GM12878 (cell line): Measurements from ENCODE around the gene KAT14. TPM values are rescaled to one million over a fixed set of nuclear protein-coding genes. Genes with fewer than 3 reads are reported as not detected.

Source experiments
- ATAC-seq: fragments of 200-7000 bp; cut with Tn5 transposase; 3 replicates; pipeline ENCODE4 v1.9.1; 2020; ENCODE audit warnings: mild to moderate bottlenecking, moderate library complexity
- BruUV-seq: library from RNA; stranded (reverse); fragments of 400-500 nt; replicated peaks from 2 replicates; lab custom pipeline; 2021; lab: Mats Ljungman, UMichigan
- CTCF ChIA-PET: fragments of 300-600 bp; sonication (Branson Sonifier 250); formaldehyde crosslinking; extraction: SDS; loops from one replicate; lab custom pipeline; 2021; ENCODE audit warnings: inconsistent platforms; lab: Yijun Ruan, JAX
- POLR2A ChIA-PET: fragments of 350-600 bp; formaldehyde crosslinking; extraction: SDS; loops from one replicate; lab custom pipeline; 2021; ENCODE audit warnings: inconsistent platforms; lab: Charles Lee
- RAD21 ChIA-PET: fragments of 300-600 bp; sonication (Branson Sonifier 250); formaldehyde crosslinking; loops from one replicate; lab custom pipeline; 2023; ENCODE audit warnings: antibody characterized with exemption; ENCODE audit not compliant: unreplicated experiment; lab: Charles Lee
- SMC1A ChIA-PET: fragments of 300-600 bp; sonication (Branson Sonifier 250); formaldehyde crosslinking; loops from one replicate; lab custom pipeline; 2023; ENCODE audit not compliant: unreplicated experiment, uncharacterized antibody; lab: Charles Lee
- DNase-seq: peaks from one replicate; pipeline ENCODE4 v3.0.0-alpha.2; 2011; ENCODE audit warnings: low read depth, low spot score
- FAIRE-seq: peaks from 3 replicates; lab custom pipeline; 2011; peaks lifted over from hg19 to GRCh38; lab: Jason Lieb, UNC
- H2AFZ ChIP-seq: 2 replicates; pipeline ENCODE4 v1.6.0; 2011; ENCODE audit warnings: low read depth, low read length, control low read depth; ENCODE audit not compliant: control insufficient read depth
- H3K27ac ChIP-seq: 2 replicates; pipeline ENCODE4 v1.5.1; 2011; ENCODE audit warnings: control low read depth; ENCODE audit not compliant: control insufficient read depth, insufficient read depth
- H3K27me3 ChIP-seq, 2 experiments: replicated peaks in 1 of 2; 2 replicates each; pipeline versions ENCODE4 v1.6.0 to v1.6.1; 2011; ENCODE audit warnings: low read length in 1 of 2; ENCODE audit not compliant: control insufficient read depth in 2 of 2, insufficient read depth in 2 of 2
- H3K36me3 ChIP-seq, 2 experiments: 2 replicates each; pipeline ENCODE4 v1.5.1; 2011; ENCODE audit warnings: low read length in 1 of 2; ENCODE audit not compliant: control insufficient read depth in 2 of 2, insufficient read depth in 2 of 2
- H3K4me1 ChIP-seq: 2 replicates; pipeline ENCODE4 v1.6.1; 2011; ENCODE audit warnings: mild to moderate bottlenecking, low read length, moderate library complexity, mixed read lengths; ENCODE audit not compliant: control insufficient read depth, insufficient read depth
- H3K4me2 ChIP-seq: 2 replicates; pipeline ENCODE4 v1.6.0; 2011; ENCODE audit warnings: control low read depth; ENCODE audit not compliant: control insufficient read depth, insufficient read depth
- H3K4me3 ChIP-seq: fragments of 200-600 bp; sonication (generic); 2 replicates; pipeline ENCODE4 v1.5.1; 2016
- H3K79me2 ChIP-seq: 2 replicates; pipeline ENCODE4 v1.6.0; 2011; ENCODE audit warnings: low read length; ENCODE audit not compliant: control insufficient read depth, insufficient read depth
- H3K9ac ChIP-seq: 2 replicates; pipeline ENCODE4 v1.8.0; 2011; ENCODE audit warnings: low read length, control low read depth, mixed read lengths; ENCODE audit not compliant: control insufficient read depth, insufficient read depth
- H3K9me3 ChIP-seq: replicated peaks from 3 replicates; pipeline ENCODE4 v1.5.1; 2011; ENCODE audit warnings: mild to moderate bottlenecking, low read length; ENCODE audit not compliant: control insufficient read depth, insufficient read depth
- H4K20me1 ChIP-seq: 2 replicates; pipeline ENCODE4 v1.6.0; 2011; ENCODE audit not compliant: control insufficient read depth, insufficient read depth
- CBX3 ChIP-seq: fragments of 200-600 bp; sonication (generic); IDR thresholded peaks from 2 replicates; pipeline ENCODE4 v1.6.1; 2016; ENCODE audit warnings: low read depth, borderline replicate concordance
- CBX5 ChIP-seq: sonication (generic); IDR thresholded peaks from 2 replicates; pipeline ENCODE4 v1.6.1; 2016; ENCODE audit warnings: low read depth, moderate library complexity, mild to moderate bottlenecking, inconsistent platforms
- EZH2 ChIP-seq: IDR thresholded peaks from 2 replicates; pipeline ENCODE4 v1.6.1; 2012; ENCODE audit warnings: low read depth, mild to moderate bottlenecking, control low read depth, inconsistent platforms, low read length, borderline replicate concordance; ENCODE audit not compliant: control insufficient read depth
- HDAC2 ChIP-seq: fragments of 200-600 bp; sonication (generic); IDR thresholded peaks from 2 replicates; pipeline ENCODE4 v1.6.1; 2017
- HDGF ChIP-seq: fragments of 450-650 bp; IDR thresholded peaks from 2 replicates; pipeline ENCODE4 v1.6.1; 2016; ENCODE audit warnings: antibody characterized with exemption
- IKZF1 ChIP-seq: fragments of 450-650 bp; conservative IDR thresholded peaks from 2 replicates; pipeline ENCODE4 v1.6.1; 2017; ENCODE audit warnings: antibody characterized with exemption, mild to moderate bottlenecking
- KLF5 ChIP-seq: fragments of 450-650 bp; IDR thresholded peaks from 2 replicates; pipeline ENCODE4 v1.6.1; 2014; ENCODE audit warnings: mild to moderate bottlenecking; ENCODE audit not compliant: partially characterized antibody
- NR2C1 ChIP-seq: fragments of 450-650 bp; IDR thresholded peaks from 2 replicates; pipeline ENCODE4 v1.6.1; 2017; ENCODE audit warnings: antibody characterized with exemption, mild to moderate bottlenecking, moderate library complexity
- POU2F2 ChIP-seq: IDR thresholded peaks from 3 replicates; pipeline ENCODE4 v1.6.1; 2011; ENCODE audit warnings: low read depth, mild to moderate bottlenecking, low read length, borderline replicate concordance
- SIX5 ChIP-seq: IDR thresholded peaks from 2 replicates; pipeline ENCODE4 v1.6.1; 2011; ENCODE audit warnings: mild to moderate bottlenecking, low read depth, low read length, moderate library complexity; ENCODE audit not compliant: severe bottlenecking
- TAF1 ChIP-seq: IDR thresholded peaks from 2 replicates; pipeline ENCODE4 v1.6.1; 2011; ENCODE audit warnings: mild to moderate bottlenecking, low read depth, low read length, borderline replicate concordance
- TCF12 ChIP-seq: IDR thresholded peaks from 2 replicates; pipeline ENCODE4 v1.6.1; 2011; ENCODE audit warnings: low read depth, mild to moderate bottlenecking, low read length
- WRNIP1 ChIP-seq: IDR thresholded peaks from 2 replicates; pipeline ENCODE4 v1.6.1; 2011; ENCODE audit warnings: low read depth, low read length, improper control_type of control experiment, borderline replicate concordance
- ZNF274 ChIP-seq: IDR thresholded peaks from one replicate; pipeline ENCODE4 v1.8.0; 2011; ENCODE audit not compliant: insufficient read length, insufficient read depth
- WGBS: methylation state at CpG from one replicate; pipeline ENCODE4 v1.1.6; 2016; ENCODE audit warnings: low lambda C conversion rate; ENCODE audit not compliant: insufficient replicate concordance, insufficient coverage; ENCODE audit errors: missing lambda C conversion rate; 5-methylcytosine and 5-hydroxymethylcytosine counted together
- in situ Hi-C: fragments of 300-500 bp; cut with MboI; formaldehyde crosslinking; loops from 9 replicates; pipeline ENCODE4 v1.14.3; 2018; ENCODE audit warnings: mixed read lengths
- intact Hi-C: fragments of 100-400 bp; cut with micrococcal nuclease; formaldehyde crosslinking; loops from one replicate; pipeline ENCODE4 v1.14.2; 2022; ENCODE audit not compliant: unreplicated experiment
- polyA plus RNA-seq, 11 experiments: library from polyadenylated mRNA; depleted of rRNA in 4 of 11; unstranded in 6 of 11; stranded (reverse) in 5 of 11; fragments of >200 nt; fragmentation: Nextera tagmentation in 4 of 11; fragmentation: Illumina TruSeq in 1 of 11; extraction: Ambion mirVana in 4 of 11; extraction: Trizol in 1 of 11; gene quantifications; 1 replicate in 1 of 11; 2 replicates in 10 of 11; pipeline versions ENCODE4 v1.2.1 to v1.2.3, GENCODE V29; 2011 to 2016; ENCODE audit warnings: inconsistent platforms in 2 of 11, missing spikeins in 2 of 11, low read depth in 1 of 11
- total RNA-seq, 4 experiments: library from RNA; depleted of rRNA in 3 of 4; stranded (reverse); fragments of >200 nt in 3 of 4; fragmentation: Illumina TruSeq in 1 of 4; extraction: Trizol in 1 of 4; gene quantifications; 2 replicates each; pipeline versions ENCODE4 v1.2.1 to v1.2.3, GENCODE V29; 2013 to 2021
- TF ChIP-seq, protein P1 (sequence below): fragments of 150-350 bp; IDR thresholded peaks from 2 replicates; pipeline ENCODE4 v1.6.1; 2014; ENCODE audit warnings: mild to moderate bottlenecking, low read depth, low read length
- TF ChIP-seq, protein P2 (sequence below): fragments of 450-650 bp; formaldehyde crosslinking; IDR thresholded peaks from 2 replicates; pipeline ENCODE4 v1.5.0; 2022; ENCODE audit warnings: mild to moderate bottlenecking, missing genetic modification characterization

Gene KAT14
- total and polyA plus RNA-seq, 10 of the 15 experiments (the other 5 are each of a cell fraction or from before 2014, with no cell fraction given): 4.0 to 19.9 (median 13.9) TPM

DNA sequence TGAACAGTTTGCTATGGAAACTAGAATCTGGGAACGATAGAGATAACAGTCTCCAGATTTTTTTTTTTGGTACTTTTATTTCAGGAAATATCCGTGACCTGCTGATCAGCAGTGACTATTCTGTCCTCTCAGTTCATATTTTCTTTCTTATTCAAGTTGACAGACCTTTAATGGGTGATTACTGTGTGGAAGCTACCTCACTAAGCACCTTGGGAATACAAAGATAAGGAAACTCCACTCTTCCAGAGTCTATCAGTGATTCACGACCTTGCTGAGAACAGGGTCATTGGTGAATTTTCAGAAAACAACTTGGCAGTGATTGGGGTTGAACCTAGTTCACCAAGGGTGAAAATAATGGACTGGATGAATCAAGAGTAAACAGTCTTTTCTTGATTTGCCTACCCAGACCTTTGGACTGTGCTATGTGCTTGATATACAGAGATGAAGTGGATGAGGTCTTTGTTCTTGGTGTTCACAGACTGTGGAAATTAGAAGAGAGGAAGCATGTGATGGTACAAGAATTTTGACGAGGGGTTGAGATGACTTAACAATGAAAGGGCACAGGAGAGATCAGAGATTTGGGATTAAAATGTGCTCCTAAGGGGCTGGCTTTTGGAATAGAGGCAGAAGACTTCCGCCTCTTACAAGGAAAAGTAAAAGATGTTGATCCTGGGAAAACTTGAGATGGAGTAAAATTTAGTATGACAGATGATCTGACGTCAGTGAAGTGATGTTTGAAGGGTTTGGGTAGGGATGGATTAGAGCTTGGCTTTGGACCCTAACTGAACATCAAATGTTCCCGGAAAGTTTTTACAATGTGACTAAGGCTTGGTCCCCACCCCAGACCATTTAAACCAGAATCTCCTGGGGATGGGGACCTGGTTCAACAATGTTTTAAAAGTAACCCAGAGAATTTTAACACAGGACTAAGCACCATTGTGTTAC, 1.2 kb downstream of the KAT14 start:
- H3K36me3 ChIP-seq: peaks cover 2 to 3% of the 10 kb centered on the region in 2 experiments; a peak in 2 of 4 replicates
- no peaks in the 10 kb centered on the region for H3K4me1 ChIP-seq
- peak overlapping the region; percentile 99 for H2AFZ ChIP-seq
- H3K9me3 ChIP-seq: no peaks in the 10 kb centered on the region
- peak overlapping the region; percentile 78 for H3K4me3 ChIP-seq
- intact Hi-C loops (loop anchor here (10.0 kb wide), 1 partner anchor 146 kb away; the partner anchor contains the start of gene ZNF133), in situ Hi-C loops (no loop called here)
- no peaks in the 10 kb centered on the region for H4K20me1 ChIP-seq
- peak overlapping the region; percentile 98 for H3K4me2 ChIP-seq
- no peak for DNase-seq
- H3K79me2 ChIP-seq: peaks cover 24% of the 10 kb centered on the region
- TSS peak; percentile 79 for BruUV-seq
- peak overlapping the region; percentile 91 for H3K27ac ChIP-seq
- RAD21 ChIA-PET: interaction anchor here (0.6 to 1.2 kb wide), 2 partner anchors 134 to 1062 kb away, joined by 3 to 4 read pairs; no protein-coding TSS in a partner anchor
- POLR2A ChIA-PET: interaction anchor here (0.8 to 1.5 kb wide), 2 partner anchors 28 to 149 kb away, joined by 3 to 5 read pairs; partner anchors contain the start of gene ZNF133
- SMC1A ChIA-PET: interaction anchor here (1.0 to 1.2 kb wide), 3 partner anchors 147 to 169 kb away, joined by 3 read pairs; partner anchors contain the start of gene ZNF133
- 41% methylated on average over 7 of the region's 7 CpGs for WGBS
- FAIRE-seq: no peak
- no peaks in the 10 kb centered on the region for H3K27me3 ChIP-seq
- peak overlapping the region; percentile 92 for H3K9ac ChIP-seq
- peak; percentile 6; the same call in 1 of the 3 replicates for ATAC-seq
- CTCF ChIA-PET: interaction anchor here (1.4 kb wide), 1 partner anchor 233 kb away, joined by 4 read pairs; no protein-coding TSS in a partner anchor
- TF ChIP-seq, protein P1, sequence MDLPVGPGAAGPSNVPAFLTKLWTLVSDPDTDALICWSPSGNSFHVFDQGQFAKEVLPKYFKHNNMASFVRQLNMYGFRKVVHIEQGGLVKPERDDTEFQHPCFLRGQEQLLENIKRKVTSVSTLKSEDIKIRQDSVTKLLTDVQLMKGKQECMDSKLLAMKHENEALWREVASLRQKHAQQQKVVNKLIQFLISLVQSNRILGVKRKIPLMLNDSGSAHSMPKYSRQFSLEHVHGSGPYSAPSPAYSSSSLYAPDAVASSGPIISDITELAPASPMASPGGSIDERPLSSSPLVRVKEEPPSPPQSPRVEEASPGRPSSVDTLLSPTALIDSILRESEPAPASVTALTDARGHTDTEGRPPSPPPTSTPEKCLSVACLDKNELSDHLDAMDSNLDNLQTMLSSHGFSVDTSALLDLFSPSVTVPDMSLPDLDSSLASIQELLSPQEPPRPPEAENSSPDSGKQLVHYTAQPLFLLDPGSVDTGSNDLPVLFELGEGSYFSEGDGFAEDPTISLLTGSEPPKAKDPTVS: no peak
- TF ChIP-seq IKZF1: no peak
- TF ChIP-seq KLF5: no peak
- no peak for TF ChIP-seq TCF12
- TF ChIP-seq SIX5: no peak
- TF ChIP-seq CBX3: no peak
- TF ChIP-seq NR2C1: no peak
- TF ChIP-seq CBX5: no peak
- TF ChIP-seq EZH2: no peak
- TF ChIP-seq POU2F2: no peak
- no peak for TF ChIP-seq HDGF
- TF ChIP-seq ZNF274: no peak
- TF ChIP-seq TAF1: no peak
- TF ChIP-seq WRNIP1: no peak
- TF ChIP-seq, protein P2, sequence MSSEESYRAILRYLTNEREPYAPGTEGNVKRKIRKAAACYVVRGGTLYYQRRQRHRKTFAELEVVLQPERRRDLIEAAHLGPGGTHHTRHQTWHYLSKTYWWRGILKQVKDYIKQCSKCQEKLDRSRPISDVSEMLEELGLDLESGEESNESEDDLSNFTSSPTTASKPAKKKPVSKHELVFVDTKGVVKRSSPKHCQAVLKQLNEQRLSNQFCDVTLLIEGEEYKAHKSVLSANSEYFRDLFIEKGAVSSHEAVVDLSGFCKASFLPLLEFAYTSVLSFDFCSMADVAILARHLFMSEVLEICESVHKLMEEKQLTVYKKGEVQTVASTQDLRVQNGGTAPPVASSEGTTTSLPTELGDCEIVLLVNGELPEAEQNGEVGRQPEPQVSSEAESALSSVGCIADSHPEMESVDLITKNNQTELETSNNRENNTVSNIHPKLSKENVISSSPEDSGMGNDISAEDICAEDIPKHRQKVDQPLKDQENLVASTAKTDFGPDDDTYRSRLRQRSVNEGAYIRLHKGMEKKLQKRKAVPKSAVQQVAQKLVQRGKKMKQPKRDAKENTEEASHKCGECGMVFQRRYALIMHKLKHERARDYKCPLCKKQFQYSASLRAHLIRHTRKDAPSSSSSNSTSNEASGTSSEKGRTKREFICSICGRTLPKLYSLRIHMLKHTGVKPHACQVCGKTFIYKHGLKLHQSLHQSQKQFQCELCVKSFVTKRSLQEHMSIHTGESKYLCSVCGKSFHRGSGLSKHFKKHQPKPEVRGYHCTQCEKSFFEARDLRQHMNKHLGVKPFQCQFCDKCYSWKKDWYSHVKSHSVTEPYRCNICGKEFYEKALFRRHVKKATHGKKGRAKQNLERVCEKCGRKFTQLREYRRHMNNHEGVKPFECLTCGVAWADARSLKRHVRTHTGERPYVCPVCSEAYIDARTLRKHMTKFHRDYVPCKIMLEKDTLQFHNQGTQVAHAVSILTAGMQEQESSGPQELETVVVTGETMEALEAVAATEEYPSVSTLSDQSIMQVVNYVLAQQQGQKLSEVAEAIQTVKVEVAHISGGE: no peak
- no peak for TF ChIP-seq HDAC2
